ENCODE data around the gene MACO1.
"Not testable (repeated sequence)": the region's sequence is repeated elsewhere in the genome, so short reads cannot be mapped to it uniquely, and the experiment has no call there.

The MACO1 gene

DNA sequence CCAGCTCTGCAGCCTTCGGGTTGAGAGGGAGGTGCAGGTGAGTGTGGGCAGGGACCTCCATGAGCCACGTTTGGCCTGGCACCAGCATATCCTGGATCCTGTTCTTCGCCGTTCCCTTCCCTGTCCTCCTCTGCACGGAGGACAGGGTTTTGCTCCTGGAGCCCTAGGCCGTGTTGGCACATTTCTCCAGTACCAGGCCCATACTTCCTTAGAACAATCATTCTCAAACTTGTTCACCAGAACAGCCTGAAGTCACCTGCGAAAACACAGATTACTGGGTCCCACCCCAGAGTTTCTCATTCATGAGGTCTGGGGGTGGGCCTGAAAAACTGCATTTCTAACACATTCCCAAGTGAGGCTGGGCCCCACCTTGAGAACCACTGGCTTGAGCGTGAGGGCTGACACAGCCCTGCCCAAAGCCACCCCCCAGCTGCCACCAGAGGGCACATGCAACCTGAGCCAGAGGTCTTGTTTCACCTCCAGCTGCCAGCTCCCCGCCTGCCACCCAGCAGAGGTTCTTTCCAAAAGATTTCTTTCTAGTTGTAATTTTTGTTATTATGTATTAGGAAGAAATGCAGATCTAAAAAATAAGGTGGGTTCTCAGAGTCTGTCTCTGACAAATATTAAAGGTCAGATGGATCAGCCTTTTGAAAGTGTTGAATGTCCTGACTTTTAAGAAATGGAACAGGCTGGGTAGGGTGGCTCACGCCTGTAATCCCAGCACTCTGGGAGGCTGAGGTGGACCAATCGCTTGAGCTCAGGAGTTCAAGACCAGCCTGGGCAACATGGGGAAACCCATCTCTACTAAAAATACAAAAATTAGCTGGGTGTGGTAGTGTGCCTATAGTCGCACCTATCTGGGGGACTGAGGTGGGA, 73.1 kb downstream of the MACO1 start:
- ChIA-PET POLR2A (no interaction called here), CTCF (interaction anchor here (0.7 to 5.6 kb wide), 5 partner anchors 16 to 306 kb away, joined by 3 to 32 read pairs (median 7); no protein-coding TSS in a partner anchor)
- no peak for DNase-seq (ENCODE audit: extremely low spot score)
- TF ChIP-seq, protein P1, sequence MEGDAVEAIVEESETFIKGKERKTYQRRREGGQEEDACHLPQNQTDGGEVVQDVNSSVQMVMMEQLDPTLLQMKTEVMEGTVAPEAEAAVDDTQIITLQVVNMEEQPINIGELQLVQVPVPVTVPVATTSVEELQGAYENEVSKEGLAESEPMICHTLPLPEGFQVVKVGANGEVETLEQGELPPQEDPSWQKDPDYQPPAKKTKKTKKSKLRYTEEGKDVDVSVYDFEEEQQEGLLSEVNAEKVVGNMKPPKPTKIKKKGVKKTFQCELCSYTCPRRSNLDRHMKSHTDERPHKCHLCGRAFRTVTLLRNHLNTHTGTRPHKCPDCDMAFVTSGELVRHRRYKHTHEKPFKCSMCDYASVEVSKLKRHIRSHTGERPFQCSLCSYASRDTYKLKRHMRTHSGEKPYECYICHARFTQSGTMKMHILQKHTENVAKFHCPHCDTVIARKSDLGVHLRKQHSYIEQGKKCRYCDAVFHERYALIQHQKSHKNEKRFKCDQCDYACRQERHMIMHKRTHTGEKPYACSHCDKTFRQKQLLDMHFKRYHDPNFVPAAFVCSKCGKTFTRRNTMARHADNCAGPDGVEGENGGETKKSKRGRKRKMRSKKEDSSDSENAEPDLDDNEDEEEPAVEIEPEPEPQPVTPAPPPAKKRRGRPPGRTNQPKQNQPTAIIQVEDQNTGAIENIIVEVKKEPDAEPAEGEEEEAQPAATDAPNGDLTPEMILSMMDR (IDR thresholded peaks at IDR 0.05; ENCODE audit: control extremely low read depth, extremely low read depth, low read depth, missing control alignments), result peak; percentile 41

DNA sequence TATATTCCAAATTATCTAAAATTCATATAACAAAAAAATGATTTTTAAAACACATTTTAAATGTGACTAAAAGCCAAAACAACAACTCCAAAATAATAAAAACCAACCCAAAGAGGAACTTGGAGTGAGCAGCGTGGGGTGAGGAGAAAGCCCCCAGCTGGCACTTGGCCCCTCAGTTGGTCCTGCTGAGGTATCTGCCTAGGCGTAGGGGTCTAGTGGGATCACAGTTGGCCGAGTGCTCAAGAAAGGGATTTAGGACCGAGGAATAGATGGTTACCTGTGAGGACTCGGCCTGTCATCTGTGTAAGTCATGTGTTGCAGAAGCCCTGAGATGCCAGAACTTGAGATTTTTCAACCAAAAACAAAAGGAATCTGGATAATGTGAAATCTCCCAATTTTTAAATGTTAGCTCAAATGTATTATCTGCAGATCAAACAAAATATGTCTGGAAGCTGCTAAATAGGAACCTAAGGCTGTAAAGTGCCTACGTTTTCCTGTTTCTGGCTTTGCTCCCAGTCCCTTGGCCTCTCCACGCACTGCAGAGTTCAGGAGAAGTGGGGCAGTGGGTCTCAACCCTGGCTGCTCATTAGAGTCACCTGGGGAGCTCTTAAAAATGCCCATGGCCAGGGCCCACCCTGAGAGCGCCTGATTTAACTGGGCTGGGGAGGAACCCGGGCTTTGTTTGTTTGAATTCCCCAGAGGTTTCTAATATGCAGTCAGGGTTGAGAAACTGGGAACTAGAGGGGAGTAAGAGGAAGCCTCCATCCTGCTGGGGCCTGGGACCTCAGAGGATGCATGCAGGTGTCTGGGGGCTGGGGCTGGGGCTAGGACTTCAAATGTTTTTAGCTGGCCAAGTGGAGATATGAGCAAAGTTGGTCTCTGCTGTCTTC, 74.3 kb downstream of the MACO1 start:
- CTCF ChIA-PET, result interaction anchor here (1.2 to 5.6 kb wide), 7 partner anchors 13 to 304 kb away, joined by 3 to 32 read pairs (median 4); no protein-coding TSS in a partner anchor

DNA sequence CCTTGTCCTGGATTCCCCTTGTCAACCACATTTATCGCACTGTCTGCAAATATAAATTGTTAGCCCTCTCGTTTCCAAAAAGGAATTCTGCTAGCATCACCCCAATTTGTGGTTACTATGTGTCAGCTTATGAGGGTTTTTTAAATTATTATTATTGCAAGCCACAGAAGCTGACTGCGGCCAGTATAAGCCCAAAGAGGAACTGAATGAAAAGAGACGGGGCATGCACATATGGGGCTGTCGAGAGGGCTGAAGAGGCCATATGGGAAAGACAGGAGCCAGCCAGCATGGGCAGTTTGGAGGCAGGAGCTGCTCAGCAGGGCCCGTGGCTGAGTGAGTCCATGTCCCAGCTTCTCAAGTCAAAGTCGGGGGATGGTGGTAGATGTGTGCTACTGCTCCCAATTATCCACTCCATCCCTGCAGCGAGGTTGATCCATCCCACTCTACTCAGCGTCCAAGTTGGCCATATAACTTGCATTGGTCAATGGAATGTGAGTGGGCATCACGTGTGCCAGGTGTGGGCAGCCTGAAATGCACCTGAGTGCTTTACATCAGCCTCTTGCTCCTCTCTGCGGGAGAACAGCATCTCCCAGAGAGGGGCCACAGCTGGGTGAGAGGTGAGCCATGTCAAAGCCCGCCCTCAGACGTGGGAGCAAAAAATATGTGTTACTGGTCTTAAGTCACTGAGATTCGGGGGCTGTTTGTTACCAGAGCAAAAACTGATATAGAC, 75.1 kb downstream of the MACO1 start:
- CTCF ChIA-PET, result interaction anchor here (1.2 to 5.6 kb wide), 5 partner anchors 14 to 43 kb away, joined by 3 to 32 read pairs (median 4); no protein-coding TSS in a partner anchor
- POLR2A ChIA-PET, result no interaction called here
- no peak for DNase-seq (ENCODE audit: extremely low spot score)
- TF ChIP-seq, protein P1 (IDR thresholded peaks at IDR 0.05; ENCODE audit: control extremely low read depth, extremely low read depth, low read depth, missing control alignments), result no peak

More for the DNA sequence above, 74.3 kb downstream of the MACO1 start:
- POLR2A ChIA-PET, result interaction anchor here (0.5 kb wide), 1 partner anchor 811 kb away, joined by 4 read pairs; no protein-coding TSS in a partner anchor
- TF ChIP-seq, protein P1 (IDR thresholded peaks at IDR 0.05; ENCODE audit: control extremely low read depth, extremely low read depth, low read depth, missing control alignments), result no peak
- DNase-seq (ENCODE audit: extremely low spot score), result no peak

GRCh38 chr1:25506566-25507463, 76.1 kb downstream of the MACO1 start:
- POLR2A ChIA-PET; DNase-seq (ENCODE audit: extremely low spot score): not testable (repeated sequence)
- CTCF ChIA-PET, result interaction anchor here (2.7 kb wide), 1 partner anchor 20 kb away, joined by 10 read pairs; no protein-coding TSS in a partner anchor

DNA sequence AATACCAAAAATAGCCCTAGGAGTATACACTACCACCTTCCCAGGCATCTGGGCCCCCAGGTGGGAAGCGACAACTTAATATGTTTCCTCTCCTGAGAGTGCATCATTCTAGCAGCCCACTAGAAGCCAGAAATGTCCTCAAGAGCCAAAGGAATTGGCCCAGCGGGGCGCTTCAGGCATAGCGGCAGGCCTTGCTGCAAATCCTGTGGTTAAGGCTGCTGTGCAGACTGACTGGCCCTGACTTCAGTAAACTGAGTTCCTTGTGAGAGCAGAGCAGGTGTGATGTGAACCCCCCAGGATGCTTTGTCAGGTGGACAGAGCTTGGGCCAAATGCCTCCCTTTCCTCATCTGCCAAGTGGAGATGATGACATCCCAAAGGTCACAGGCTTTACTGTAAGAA, 83.0 kb downstream of the MACO1 start:
- TF ChIP-seq, protein P1 (IDR thresholded peaks at IDR 0.05; ENCODE audit: control extremely low read depth, extremely low read depth, low read depth, missing control alignments), result no peak
- POLR2A ChIA-PET, result no interaction called here
- no peak for DNase-seq (ENCODE audit: extremely low spot score)
- CTCF ChIA-PET, result interaction anchor here (1.2 to 2.2 kb wide), 5 partner anchors 8 to 297 kb away, joined by 3 to 6 read pairs (median 4); no protein-coding TSS in a partner anchor

GRCh38 chr1:25515033-25515432, 84.3 kb downstream of the MACO1 start:
- TF ChIP-seq, protein P1 (IDR thresholded peaks at IDR 0.05; ENCODE audit: control extremely low read depth, extremely low read depth, low read depth, missing control alignments), result no peak
- CTCF ChIA-PET, result interaction anchor here (2.2 kb wide), 1 partner anchor 296 kb away, joined by 4 read pairs; no protein-coding TSS in a partner anchor
- DNase-seq (ENCODE audit: extremely low spot score), result no peak
- POLR2A ChIA-PET, result no interaction called here
